ENCODE measurements around the gene AFF4. TPM values are rescaled to one million over a fixed set of nuclear protein-coding genes. Genes with fewer than 3 reads are reported as not detected.
"Not testable (repeated sequence)": the region's sequence is repeated elsewhere in the genome, so short reads cannot be mapped to it uniquely, and the experiment has no call there.

AFF4 gene
- total RNA-seq, 2 experiments from 2014 or later = 20.9 to 29.3 TPM

DNA sequence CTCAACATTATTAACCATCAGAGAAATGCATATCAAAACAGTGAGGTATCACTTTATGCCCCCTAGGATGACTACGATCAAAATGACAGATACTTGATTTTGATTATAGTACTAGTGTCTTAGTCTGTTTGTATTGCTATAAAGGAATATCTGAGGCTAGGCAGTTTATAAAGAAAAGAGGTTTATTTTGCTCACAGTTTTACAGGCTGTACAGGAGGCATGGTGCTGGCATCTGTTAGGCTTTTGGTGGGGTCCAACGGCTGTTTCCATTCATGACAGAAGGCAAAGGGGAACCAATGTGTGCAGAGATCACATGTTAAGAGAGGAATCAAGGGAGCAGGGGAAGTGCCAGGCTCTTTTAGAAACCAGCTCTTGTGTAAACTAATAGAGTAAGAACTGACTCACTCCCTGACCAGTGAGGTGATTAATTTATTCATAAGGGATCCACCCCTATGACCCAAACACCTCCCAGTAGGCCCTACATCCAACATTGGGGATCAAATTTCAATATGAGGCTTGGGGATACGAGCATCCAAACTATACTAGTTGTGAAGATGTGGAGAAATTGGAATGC, 16.0 kb upstream of the AFF4 start:
- H3K4me3 Mint-ChIP-seq = no peak overlapping the region
- ChIA-PET POLR2A (no interaction called here), CTCF (no interaction called here)
- H3K4me1 Mint-ChIP-seq = no peaks in the 10 kb centered on the region
- H3K9me3 Mint-ChIP-seq (ENCODE audit: low read depth) = peaks cover 6% of the 10 kb centered on the region
- intact Hi-C loops (cut with DNase I, micrococcal nuclease) = no loop called here
- DNase-seq (no peak), ATAC-seq (no peak)
- no peaks in the 10 kb centered on the region for H3K27me3 Mint-ChIP-seq
- no peak overlapping the region for H3K27ac Mint-ChIP-seq
- no peaks in the 10 kb centered on the region for H3K36me3 Mint-ChIP-seq (ENCODE audit: low read depth)

DNA sequence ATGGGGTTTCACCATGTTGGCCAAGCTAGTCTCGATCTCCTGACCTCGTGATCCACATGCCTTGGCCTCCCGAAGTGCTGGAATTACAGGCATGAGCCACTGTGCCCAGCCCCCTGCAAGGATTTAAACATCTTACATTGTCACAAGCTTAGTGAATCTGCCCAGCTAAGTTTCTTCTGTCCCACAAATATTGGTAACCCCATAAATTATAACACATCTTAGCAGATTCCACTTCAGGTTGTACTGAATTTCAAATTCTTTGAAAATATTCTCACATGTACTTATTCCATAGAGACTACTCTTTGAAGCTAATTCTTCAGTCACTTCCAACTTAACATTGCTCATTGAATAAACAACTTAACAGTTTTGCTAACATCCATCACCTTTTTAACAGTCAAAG, 13.4 kb upstream of the AFF4 start:
- CTCF ChIA-PET = interaction anchor here (0.7 to 1.0 kb wide), 2 partner anchors 25 to 93 kb away, joined by 3 read pairs; no protein-coding TSS in a partner anchor
- no peak overlapping the region for H3K4me3 Mint-ChIP-seq
- POLR2A ChIA-PET = interaction anchor here (0.7 kb wide), 1 partner anchor 13 kb away, joined by 4 read pairs; no protein-coding TSS in a partner anchor
- DNase-seq (no peak), ATAC-seq (no peak)
- H3K27ac Mint-ChIP-seq = no peak overlapping the region
- H3K9me3 Mint-ChIP-seq (ENCODE audit: low read depth) = peaks cover 6% of the 10 kb centered on the region
- intact Hi-C loops (cut with DNase I, micrococcal nuclease) = no loop called here
- H3K27me3 Mint-ChIP-seq = no peaks in the 10 kb centered on the region
- H3K36me3 Mint-ChIP-seq (ENCODE audit: low read depth) = no peaks in the 10 kb centered on the region
- no peaks in the 10 kb centered on the region for H3K4me1 Mint-ChIP-seq

DNA sequence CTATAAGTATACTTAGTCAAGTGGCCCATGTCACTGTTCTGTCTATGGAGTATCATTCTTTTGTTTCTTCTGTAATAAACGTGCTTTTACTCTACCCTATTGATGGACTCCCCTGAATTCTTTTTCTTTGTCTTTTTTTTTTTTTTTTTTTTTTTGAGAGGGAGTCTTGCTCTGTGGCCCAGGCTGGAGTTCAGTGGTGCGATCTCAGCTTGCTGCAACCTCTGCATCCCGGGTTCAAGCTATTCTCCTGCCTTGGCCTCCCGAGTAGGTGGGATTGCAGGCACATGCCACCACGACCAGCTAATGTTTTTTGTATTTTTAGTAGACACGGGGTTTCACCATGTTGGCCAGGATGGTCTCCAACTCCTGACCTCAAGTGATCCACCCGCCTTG, 9.0 kb upstream of the AFF4 start:
- H3K27ac Mint-ChIP-seq; H3K27me3 Mint-ChIP-seq; CTCF ChIA-PET; ATAC-seq; intact Hi-C loops (cut with DNase I, micrococcal nuclease); H3K9me3 Mint-ChIP-seq (ENCODE audit: low read depth); DNase-seq; H3K36me3 Mint-ChIP-seq (ENCODE audit: low read depth); H3K4me1 Mint-ChIP-seq; H3K4me3 Mint-ChIP-seq: not testable (repeated sequence)
- POLR2A ChIA-PET = interaction anchor here (0.6 to 0.7 kb wide), 2 partner anchors 22 to 349 kb away, joined by 3 to 8 read pairs; no protein-coding TSS in a partner anchor

DNA sequence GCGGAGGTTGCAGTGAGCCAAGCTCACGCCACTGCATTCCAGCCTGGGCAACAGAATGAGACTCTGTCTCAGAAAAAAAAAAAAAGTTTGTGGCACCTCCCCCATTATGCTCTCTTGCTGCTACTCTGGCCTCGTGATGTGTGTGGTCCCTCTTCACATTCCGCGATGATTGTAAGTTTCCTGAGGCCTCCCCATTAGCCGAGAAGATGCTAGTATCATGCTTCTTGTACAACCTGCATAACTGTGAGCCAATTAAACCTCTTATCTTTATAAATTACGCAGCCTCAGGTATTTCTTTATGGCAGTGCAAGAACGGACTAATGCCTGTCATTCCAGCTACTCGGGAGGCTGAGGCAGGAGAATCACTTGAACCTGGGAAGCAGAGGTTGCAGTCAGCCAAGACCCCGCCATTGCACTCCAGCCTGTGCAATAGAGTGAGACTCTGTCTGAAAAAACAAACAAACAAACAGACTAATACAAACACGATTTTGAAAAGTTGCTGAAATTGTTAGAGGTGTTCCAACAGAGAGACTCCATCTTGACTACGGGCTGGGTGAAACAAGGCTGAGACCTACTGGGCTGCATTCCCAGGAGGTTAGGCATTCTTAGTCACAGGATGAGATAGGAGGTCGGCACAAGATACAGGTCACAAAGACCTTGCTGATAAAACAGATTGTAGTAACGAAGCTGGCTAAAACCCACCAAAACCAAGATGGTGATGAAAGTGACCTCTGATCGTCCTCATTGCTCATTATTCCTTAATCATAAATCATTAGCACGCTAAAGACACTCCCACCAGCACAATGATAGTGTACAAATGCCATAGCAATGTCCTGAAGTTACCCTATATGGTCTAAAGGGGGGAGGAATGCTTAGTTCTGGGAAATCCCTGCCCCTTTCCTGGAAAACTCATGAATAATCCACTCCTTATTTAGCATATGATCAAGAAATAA, 8.3 kb upstream of the AFF4 start:
- ChIA-PET POLR2A (interaction anchor here (0.7 kb wide), 1 partner anchor 348 kb away, joined by 8 read pairs; no protein-coding TSS in a partner anchor), CTCF (interaction anchor here (0.7 kb wide), 1 partner anchor 28 kb away, joined by 3 read pairs; no protein-coding TSS in a partner anchor)
- Mint-ChIP-seq H3K4me1 (no peaks in the 10 kb centered on the region), H3K9me3 (ENCODE audit: low read depth) (peaks cover 2% of the 10 kb centered on the region), H3K36me3 (ENCODE audit: low read depth) (no peaks in the 10 kb centered on the region), H3K4me3 (no peak overlapping the region), H3K27ac (no peak overlapping the region), H3K27me3 (no peaks in the 10 kb centered on the region)
- ATAC-seq (no peak), DNase-seq (no peak)
- intact Hi-C loops (cut with DNase I, micrococcal nuclease) = no loop called here

DNA sequence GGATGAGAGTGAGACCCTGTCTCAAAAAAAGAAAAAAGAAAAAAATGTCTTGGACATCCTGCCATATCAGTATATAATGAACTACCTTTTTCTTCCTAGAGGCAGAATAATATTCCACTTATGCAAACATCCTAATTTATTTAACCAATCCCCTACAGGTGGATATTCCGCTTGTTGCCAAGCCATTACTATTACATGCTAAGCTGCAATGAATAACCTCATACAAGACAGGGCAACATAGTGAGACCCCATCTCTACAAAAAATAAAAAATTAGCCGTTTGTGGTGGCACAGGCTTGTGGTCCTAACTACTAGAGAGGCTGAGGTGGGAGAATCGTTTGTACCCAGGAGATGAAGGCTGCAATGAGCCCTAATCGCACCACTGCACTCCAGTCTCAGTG, 1.7 kb upstream of the AFF4 start:
- ChIA-PET CTCF (no interaction called here), POLR2A (interaction anchor here (0.7 kb wide), 1 partner anchor 277 kb away, joined by 4 read pairs; no protein-coding TSS in a partner anchor)
- H3K9me3 Mint-ChIP-seq (ENCODE audit: low read depth) = no peaks in the 10 kb centered on the region
- H3K27ac Mint-ChIP-seq = no peak overlapping the region
- H3K36me3 Mint-ChIP-seq (ENCODE audit: low read depth) = peaks cover 8% of the 10 kb centered on the region
- DNase-seq (no peak), ATAC-seq (no peak)
- H3K4me3 Mint-ChIP-seq = no peak overlapping the region
- H3K27me3 Mint-ChIP-seq = no peaks in the 10 kb centered on the region
- peaks cover 19% of the 10 kb centered on the region for H3K4me1 Mint-ChIP-seq
- intact Hi-C loops (cut with DNase I, micrococcal nuclease) = loop anchor here in 1 of 2 experiments (10.0 kb wide), 2 partner anchors 550 to 1330 kb away; partner anchors contain the start of gene RAPGEF6

DNA sequence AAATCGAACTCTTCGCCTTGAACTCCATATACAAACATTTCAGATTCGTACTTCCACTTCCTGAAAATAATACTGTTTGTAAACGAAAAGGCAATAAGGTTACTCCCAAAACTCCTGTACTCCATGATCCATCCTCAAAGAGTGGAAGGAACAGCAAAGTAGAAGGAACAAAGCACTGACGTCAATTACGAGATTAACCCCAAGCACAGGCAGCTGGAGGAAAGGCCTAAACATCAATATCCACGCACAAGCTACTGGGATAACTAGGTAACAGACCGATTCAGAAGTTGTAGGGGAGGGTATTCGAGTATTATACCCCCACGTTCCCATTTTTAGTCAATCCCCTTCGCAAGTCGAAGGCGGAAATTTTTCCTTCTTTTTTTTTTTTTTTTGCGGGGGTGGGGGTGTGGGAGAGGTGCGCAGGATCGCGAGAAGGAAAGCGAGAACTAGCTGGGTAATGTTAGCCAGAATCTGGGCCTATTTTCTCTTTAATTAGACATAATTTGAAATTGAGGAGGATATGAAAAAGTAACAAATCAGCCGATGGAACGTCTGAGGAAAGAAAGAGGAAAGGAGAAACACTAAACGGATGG, 909 bp downstream of the AFF4 start:
- intact Hi-C loops (cut with DNase I, micrococcal nuclease) = loop anchor here (1.0 to 10.0 kb wide), 10 partner anchors 64 to 1328 kb away; partner anchors contain the start of genes GDF9 (in 2 of the 2), UQCRQ (in 2 of the 2), ZCCHC10 (in 2 of the 2) and KIF3A (in 1 of the 2)
- peaks cover 33% of the 10 kb centered on the region for H3K4me1 Mint-ChIP-seq
- H3K27ac Mint-ChIP-seq = peak overlapping the region; percentile 99
- H3K4me3 Mint-ChIP-seq = peak overlapping the region; percentile 96
- ChIA-PET CTCF (interaction anchor here (0.9 kb wide), 1 partner anchor 89 kb away, joined by 3 read pairs; the partner anchor contains the start of gene HSPA4), POLR2A (interaction anchor here (0.6 to 1.3 kb wide), 6 partner anchors 9 to 1416 kb away, joined by 4 to 6 read pairs (median 4); partner anchors contain the start of genes HSPA4 and KIF3A)
- no peaks in the 10 kb centered on the region for H3K9me3 Mint-ChIP-seq (ENCODE audit: low read depth)
- no peak for ATAC-seq
- DNase-seq = peak; percentile 57
- peaks cover 19% of the 10 kb centered on the region for H3K36me3 Mint-ChIP-seq (ENCODE audit: low read depth)
- no peaks in the 10 kb centered on the region for H3K27me3 Mint-ChIP-seq

DNA sequence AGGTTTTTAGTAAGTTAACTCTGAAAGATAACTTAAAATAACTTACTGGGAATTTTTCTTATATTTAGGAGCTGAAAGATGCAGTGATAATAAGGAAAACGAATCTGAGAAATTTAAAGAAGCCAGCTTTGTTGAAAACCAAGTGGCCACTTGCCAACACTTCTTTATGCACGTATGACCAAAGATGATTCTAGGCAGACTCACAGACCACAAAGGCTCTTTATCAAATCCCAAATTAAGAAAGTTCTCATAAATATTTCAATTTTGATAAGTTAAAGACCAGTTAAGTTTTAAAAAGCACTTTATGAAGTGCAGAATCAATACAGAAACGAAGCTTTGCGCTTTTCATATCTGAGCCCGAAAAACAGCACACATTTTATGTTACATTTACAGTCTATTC, 1.5 kb downstream of the AFF4 start:
- ATAC-seq = no peak
- no peak for DNase-seq
- Mint-ChIP-seq H3K4me1 (peaks cover 33% of the 10 kb centered on the region), H3K4me3 (peak overlapping the region; percentile 96), H3K27me3 (no peaks in the 10 kb centered on the region), H3K27ac (peak overlapping the region; percentile 99), H3K9me3 (ENCODE audit: low read depth) (no peaks in the 10 kb centered on the region), H3K36me3 (ENCODE audit: low read depth) (peaks cover 19% of the 10 kb centered on the region)
- intact Hi-C loops (cut with DNase I, micrococcal nuclease) = loop anchor here (1.0 to 10.0 kb wide), 6 partner anchors 65 to 1327 kb away; partner anchors contain the start of genes PPP2CA (in 1 of the 2), RAD50 (in 1 of the 2), RAPGEF6 (in 1 of the 2) and VDAC1 (in 1 of the 2)
- POLR2A ChIA-PET = interaction anchor here (0.6 to 1.2 kb wide), 5 partner anchors 8 to 1261 kb away, joined by 3 to 6 read pairs (median 4); partner anchors contain the start of gene KIF3A
- CTCF ChIA-PET = interaction anchor here (0.6 to 0.9 kb wide), 3 partner anchors 19 to 142 kb away, joined by 3 to 5 read pairs (median 3); partner anchors contain the start of gene HSPA4

DNA sequence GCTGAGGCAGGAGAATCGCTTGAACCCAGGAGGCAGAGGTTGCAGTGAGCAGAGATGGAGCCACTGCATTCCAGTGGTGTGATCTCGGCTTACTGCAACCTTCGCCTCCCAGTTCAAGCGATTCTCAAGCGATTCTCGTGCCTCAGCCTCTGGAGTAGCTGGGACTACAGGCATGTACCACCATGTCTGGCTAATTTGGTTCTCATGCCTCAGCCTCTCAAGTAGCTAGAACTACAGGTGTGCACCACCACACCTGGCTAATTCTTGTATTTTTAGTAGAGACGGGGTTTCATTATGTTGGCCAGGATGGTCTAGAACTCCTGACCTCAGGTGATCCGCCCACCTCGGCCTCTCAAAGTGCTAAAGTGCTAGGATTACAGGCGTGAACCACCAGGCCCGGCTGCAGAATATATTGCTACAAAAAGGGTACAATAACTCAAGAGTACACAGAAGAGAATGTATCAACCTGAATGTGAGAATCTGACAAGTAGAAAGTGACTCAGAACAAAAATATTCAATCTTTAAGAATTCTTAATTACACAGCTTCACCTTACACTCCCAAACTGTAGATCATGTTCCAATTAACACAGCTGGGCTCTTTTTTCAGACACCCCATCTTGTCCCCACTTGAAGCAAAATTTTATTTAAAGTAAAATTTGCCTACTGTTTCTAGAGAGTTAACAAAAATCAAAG, 2.2 kb downstream of the AFF4 start:
- H3K4me1 Mint-ChIP-seq = peaks cover 33% of the 10 kb centered on the region
- ChIA-PET POLR2A (interaction anchor here (0.6 to 0.8 kb wide), 3 partner anchors 9 to 1261 kb away, joined by 3 to 4 read pairs (median 3); no protein-coding TSS in a partner anchor), CTCF (interaction anchor here (0.6 to 0.9 kb wide), 3 partner anchors 19 to 148 kb away, joined by 3 to 5 read pairs (median 3); no protein-coding TSS in a partner anchor)
- H3K36me3 Mint-ChIP-seq (ENCODE audit: low read depth) = peaks cover 19% of the 10 kb centered on the region
- H3K27ac Mint-ChIP-seq = peak overlapping the region; percentile 38
- H3K9me3 Mint-ChIP-seq (ENCODE audit: low read depth); DNase-seq; H3K27me3 Mint-ChIP-seq; ATAC-seq: not testable (repeated sequence)
- intact Hi-C loops (cut with DNase I, micrococcal nuclease) = loop anchor here in 1 of 2 experiments (5.0 to 10.0 kb wide), 3 partner anchors 546 to 1326 kb away; partner anchors contain the start of genes PPP2CA and RAPGEF6
- peak overlapping the region; percentile 96 for H3K4me3 Mint-ChIP-seq

DNA sequence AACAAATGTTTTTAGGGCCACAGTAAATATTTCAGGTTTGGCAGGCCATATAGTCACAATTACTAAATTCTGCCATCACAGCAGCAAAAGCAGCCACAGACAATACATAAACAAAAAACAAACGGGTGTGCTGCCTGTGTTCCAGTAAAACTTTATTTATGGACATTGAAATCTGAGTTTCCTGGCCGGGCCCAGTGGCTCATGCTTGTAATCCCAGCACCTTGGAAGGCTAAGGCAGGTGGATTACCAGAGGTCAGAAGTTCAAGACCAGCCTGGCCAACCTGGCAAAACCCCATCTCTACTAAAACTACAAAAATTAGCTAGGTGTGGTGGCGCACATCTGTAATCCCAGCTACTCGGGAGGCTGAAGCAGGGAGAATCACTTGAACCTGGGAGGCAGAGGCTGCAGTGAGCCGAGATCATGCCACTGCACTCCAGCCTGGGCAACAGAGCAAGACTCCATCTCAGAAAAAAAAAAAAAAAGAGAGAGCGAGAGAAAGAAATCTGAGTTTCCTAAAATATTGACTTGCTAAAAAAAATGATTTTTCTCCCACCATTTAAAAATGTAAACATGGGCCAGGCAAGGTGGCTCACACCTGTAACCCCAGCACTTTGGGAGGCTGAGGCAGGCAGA, 7.2 kb downstream of the AFF4 start:
- H3K4me3 Mint-ChIP-seq = not testable (repeated sequence)

DNA sequence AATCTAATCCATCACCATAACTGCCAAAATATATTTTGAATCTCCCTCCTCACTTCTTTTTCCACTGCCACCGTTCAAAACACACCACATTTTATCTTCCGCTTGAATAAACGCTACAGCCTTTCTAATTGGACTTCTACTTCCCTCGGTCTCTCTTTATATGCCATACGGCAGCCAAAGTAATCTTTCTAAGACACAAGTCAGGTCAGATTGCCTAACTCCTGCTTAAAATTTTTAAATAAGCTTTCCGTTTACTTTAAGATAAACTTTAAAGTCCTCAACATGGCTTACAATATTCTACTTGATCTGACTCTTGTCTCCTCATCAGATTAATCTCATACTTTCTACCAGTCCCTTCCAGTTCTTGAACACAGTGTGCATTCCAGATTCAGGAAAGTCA, 9.7 kb downstream of the AFF4 start:
- H3K27me3 Mint-ChIP-seq = no peaks in the 10 kb centered on the region
- no peak for ATAC-seq
- H3K27ac Mint-ChIP-seq = peak overlapping the region; percentile 8
- intact Hi-C loops (cut with DNase I, micrococcal nuclease) = no loop called here
- POLR2A ChIA-PET = interaction anchor here (0.9 kb wide), 1 partner anchor 9 kb away, joined by 6 read pairs; no protein-coding TSS in a partner anchor
- CTCF ChIA-PET = no interaction called here
- H3K9me3 Mint-ChIP-seq (ENCODE audit: low read depth) = no peaks in the 10 kb centered on the region
- peaks cover 40% of the 10 kb centered on the region for H3K4me1 Mint-ChIP-seq
- H3K36me3 Mint-ChIP-seq (ENCODE audit: low read depth) = peaks cover 32% of the 10 kb centered on the region
- no peak overlapping the region for H3K4me3 Mint-ChIP-seq
- DNase-seq = no peak

More for the DNA sequence above, 7.2 kb downstream of the AFF4 start:
- H3K27ac Mint-ChIP-seq; POLR2A ChIA-PET; intact Hi-C loops (cut with DNase I, micrococcal nuclease); H3K27me3 Mint-ChIP-seq; DNase-seq; ATAC-seq; H3K9me3 Mint-ChIP-seq (ENCODE audit: low read depth): not testable (repeated sequence)
- CTCF ChIA-PET = interaction anchor here (0.7 kb wide), 1 partner anchor 76 kb away, joined by 3 read pairs; no protein-coding TSS in a partner anchor
- H3K4me1 Mint-ChIP-seq = peaks cover 49% of the 10 kb centered on the region
- peaks cover 33% of the 10 kb centered on the region for H3K36me3 Mint-ChIP-seq (ENCODE audit: low read depth)

Measured in activated CD4-positive, alpha-beta T cell treated with anti-CD3 and anti-CD28 coated beads for 36 hours (primary cell).